SU-DHL-6 (cell line): ENCODE measurements around the gene ARMC10.

Source experiments
- H2AFZ ChIP-seq: fragments of 200-600 bp; sonication (generic); 2 replicates; pipeline ENCODE4 v1.6.1; 2014; ENCODE audit warnings: low read depth, mild to moderate bottlenecking, moderate library complexity, mixed read lengths, antibody characterized with exemption, low read length; ENCODE audit not compliant: severe bottlenecking
- H3F3A ChIP-seq: fragments of 200-600 bp; shearing (Covaris generic); 2 replicates; pipeline ENCODE4 v1.6.0; 2016; ENCODE audit warnings: antibody characterized with exemption, mild to moderate bottlenecking; ENCODE audit not compliant: insufficient read depth
- H3K27ac ChIP-seq: fragments of 200-600 bp; sonication (generic); 2 replicates; pipeline ENCODE4 v1.5.1; 2016; ENCODE audit warnings: low read depth, mild to moderate bottlenecking, low read length, moderate library complexity, mixed read lengths
- H3K27me3 ChIP-seq: fragments of 200-600 bp; sonication (generic), shearing (Covaris generic); 2 replicates; pipeline ENCODE4 v1.6.0; 2014; ENCODE audit warnings: mild to moderate bottlenecking, low read length
- H3K36me3 ChIP-seq: fragments of 200-600 bp; sonication (generic); 2 replicates; pipeline ENCODE4 v1.6.1; 2014; ENCODE audit warnings: mild to moderate bottlenecking, low read length, mixed read lengths
- H3K4me2 ChIP-seq: fragments of 300-600, 200-600 bp; shearing (Covaris generic), sonication (generic); 2 replicates; pipeline ENCODE4 v1.6.0; 2014; ENCODE audit warnings: low read length, low read depth, mild to moderate bottlenecking; ENCODE audit not compliant: poor library complexity, severe bottlenecking
- H3K4me3 ChIP-seq: fragments of 200-600 bp; sonication (generic); 2 replicates; pipeline ENCODE4 v1.5.1; 2014; ENCODE audit warnings: antibody characterized with exemption, low read length, mild to moderate bottlenecking, mixed read lengths; ENCODE audit not compliant: insufficient read depth, poor library complexity, severe bottlenecking
- H3K79me2 ChIP-seq: fragments of 200-600 bp; sonication (generic); 2 replicates; pipeline ENCODE4 v1.6.1; 2014; ENCODE audit warnings: mild to moderate bottlenecking, low read length, moderate library complexity; ENCODE audit not compliant: insufficient read depth
- H3K9ac ChIP-seq: fragments of 200-600 bp; sonication (generic); 2 replicates; pipeline ENCODE4 v1.7.0; 2014; ENCODE audit warnings: mild to moderate bottlenecking, low read length
- H3K9me2 ChIP-seq: fragments of 200-600 bp; sonication (generic); replicated peaks from 2 replicates; pipeline ENCODE4 v1.6.1; 2014; ENCODE audit warnings: low read length; ENCODE audit not compliant: insufficient read depth
- H3K9me3 ChIP-seq: fragments of 200-600 bp; sonication (generic); 2 replicates; pipeline ENCODE4 v1.6.1; 2014; ENCODE audit warnings: low read length, mixed read lengths; ENCODE audit not compliant: insufficient read depth
- H4K20me1 ChIP-seq: fragments of 200-600 bp; sonication (generic); 2 replicates; pipeline ENCODE4 v1.6.1; 2014; ENCODE audit warnings: low read depth, mild to moderate bottlenecking, antibody characterized with exemption, low read length, moderate library complexity, mixed read lengths
- EZH2phosphoT487 ChIP-seq: fragments of 200-600 bp; sonication (generic), shearing (Covaris generic); conservative IDR thresholded peaks from 2 replicates; pipeline ENCODE4 v1.6.1; 2018; ENCODE audit warnings: mild to moderate bottlenecking, antibody characterized with exemption, low read length, moderate library complexity, mixed read lengths
- TF ChIP-seq, protein P1 (sequence below): fragments of 200-600 bp; sonication (generic); IDR thresholded peaks from one replicate; pipeline ENCODE4 v1.5.1; 2017; ENCODE audit warnings: antibody characterized with exemption, mild to moderate bottlenecking, low read length, moderate library complexity; ENCODE audit not compliant: insufficient read depth, poor library complexity, severe bottlenecking

Gene ARMC10

DNA sequence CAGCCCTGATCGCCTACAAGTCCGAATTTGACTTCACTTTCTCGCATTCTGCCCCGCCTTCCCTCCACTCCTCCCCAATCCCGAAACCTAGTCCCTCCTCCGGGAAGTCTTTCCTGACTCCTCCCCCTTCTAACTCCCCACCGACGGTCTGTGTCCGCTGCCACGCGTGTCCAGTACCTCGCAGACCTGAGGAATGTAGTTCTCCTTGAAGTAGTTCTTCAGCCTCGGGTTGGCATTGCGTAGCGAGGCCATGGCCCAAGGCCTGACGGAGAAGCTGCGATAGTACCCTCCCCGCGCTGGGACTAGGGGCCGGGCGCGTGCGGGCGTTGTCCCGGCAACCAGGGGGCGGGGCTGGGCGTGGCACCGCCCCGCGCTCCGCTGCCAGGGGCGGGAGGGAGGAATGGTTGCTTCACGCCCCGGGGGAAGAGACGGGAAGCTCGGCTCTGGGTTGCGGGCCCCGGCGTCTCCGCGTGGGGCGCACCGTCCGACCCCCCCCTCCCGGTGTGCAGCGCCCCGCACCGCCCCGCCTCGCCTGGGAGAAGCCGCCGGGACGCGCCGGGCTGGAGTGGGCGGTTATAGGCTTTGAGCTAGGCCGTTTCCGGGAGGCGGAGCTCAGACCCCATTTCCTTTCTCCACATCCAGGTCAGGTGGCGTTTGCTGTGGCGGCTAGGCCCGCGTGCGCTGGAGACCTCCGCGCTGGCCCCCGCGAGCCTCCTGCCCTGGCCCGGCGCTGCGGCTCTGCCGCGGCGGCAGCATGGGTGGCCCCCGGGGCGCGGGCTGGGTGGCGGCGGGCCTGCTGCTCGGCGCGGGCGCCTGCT, at the start of gene ARMC10, which contains the start of gene FBXL13:
Gene ARMC10, plus strand, starts transcription at position 622 of the 818 bp plus-strand sequence. Its CDS starts 133 bp downstream, at position 755.
Gene FBXL13, minus strand, starts transcription at position 278 of the 818 bp plus-strand sequence.
- Histone ChIP-seq H3K27me3 (no peaks in the 10 kb centered on the region), H3F3A (peaks cover 13% of the 10 kb centered on the region; the same call in 1 of the 2 replicates), H3K9me3 (no peaks in the 10 kb centered on the region), H3K4me2 (peak within 1 kb of the TSS; percentile 70), H2AFZ (peak within 1 kb of the TSS; percentile 65), H3K9ac (peak within 1 kb of the TSS; percentile 71), H3K36me3 (no peaks in the 10 kb centered on the region), H3K27ac (peak within 1 kb of the TSS; percentile 67), H3K4me3 (peak within 1 kb of the TSS; percentile 74), H3K9me2 (no peaks in the 10 kb centered on the region), H4K20me1 (no peaks in the 10 kb centered on the region), H3K79me2 (peaks cover 19% of the 10 kb centered on the region)
- TF ChIP-seq EZH2phosphoT487, result no peak
- TF ChIP-seq, protein P1, sequence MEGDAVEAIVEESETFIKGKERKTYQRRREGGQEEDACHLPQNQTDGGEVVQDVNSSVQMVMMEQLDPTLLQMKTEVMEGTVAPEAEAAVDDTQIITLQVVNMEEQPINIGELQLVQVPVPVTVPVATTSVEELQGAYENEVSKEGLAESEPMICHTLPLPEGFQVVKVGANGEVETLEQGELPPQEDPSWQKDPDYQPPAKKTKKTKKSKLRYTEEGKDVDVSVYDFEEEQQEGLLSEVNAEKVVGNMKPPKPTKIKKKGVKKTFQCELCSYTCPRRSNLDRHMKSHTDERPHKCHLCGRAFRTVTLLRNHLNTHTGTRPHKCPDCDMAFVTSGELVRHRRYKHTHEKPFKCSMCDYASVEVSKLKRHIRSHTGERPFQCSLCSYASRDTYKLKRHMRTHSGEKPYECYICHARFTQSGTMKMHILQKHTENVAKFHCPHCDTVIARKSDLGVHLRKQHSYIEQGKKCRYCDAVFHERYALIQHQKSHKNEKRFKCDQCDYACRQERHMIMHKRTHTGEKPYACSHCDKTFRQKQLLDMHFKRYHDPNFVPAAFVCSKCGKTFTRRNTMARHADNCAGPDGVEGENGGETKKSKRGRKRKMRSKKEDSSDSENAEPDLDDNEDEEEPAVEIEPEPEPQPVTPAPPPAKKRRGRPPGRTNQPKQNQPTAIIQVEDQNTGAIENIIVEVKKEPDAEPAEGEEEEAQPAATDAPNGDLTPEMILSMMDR, result no peak

DNA sequence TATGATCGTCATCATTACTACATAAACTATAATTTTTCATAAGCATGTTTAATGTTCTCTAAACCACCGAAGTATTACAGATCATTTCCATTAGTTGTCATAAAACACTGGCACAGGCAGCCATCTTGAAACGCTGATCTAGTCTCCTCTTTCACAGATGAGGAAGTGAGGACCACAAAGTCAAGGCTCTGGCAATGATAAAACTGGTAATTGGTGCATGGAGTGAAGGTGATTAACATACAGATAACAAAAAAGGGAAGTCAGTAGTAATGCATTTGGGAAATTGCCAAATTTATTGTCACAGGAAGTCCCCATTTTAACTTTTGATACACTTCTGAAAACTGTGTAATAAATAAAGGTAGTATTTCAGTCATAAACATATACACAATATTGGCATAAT, 49.6 kb upstream of the ARMC10 start:
- H3K9me2 ChIP-seq, result no peaks in the 10 kb centered on the region
- H3F3A ChIP-seq, result no peaks in the 10 kb centered on the region
- no peak overlapping the region for H2AFZ ChIP-seq
- H3K27me3 ChIP-seq, result no peaks in the 10 kb centered on the region
- H3K9ac ChIP-seq, result no peak overlapping the region
- H3K27ac ChIP-seq, result no peak overlapping the region
- no peak overlapping the region for H3K4me3 ChIP-seq
- no peaks in the 10 kb centered on the region for H3K36me3 ChIP-seq
- no peaks in the 10 kb centered on the region for H3K79me2 ChIP-seq
- H3K4me2 ChIP-seq, result no peak overlapping the region
- H3K9me3 ChIP-seq, result no peaks in the 10 kb centered on the region
- no peaks in the 10 kb centered on the region for H4K20me1 ChIP-seq
- no peak for TF ChIP-seq EZH2phosphoT487
- TF ChIP-seq, protein P1, result no peak

DNA sequence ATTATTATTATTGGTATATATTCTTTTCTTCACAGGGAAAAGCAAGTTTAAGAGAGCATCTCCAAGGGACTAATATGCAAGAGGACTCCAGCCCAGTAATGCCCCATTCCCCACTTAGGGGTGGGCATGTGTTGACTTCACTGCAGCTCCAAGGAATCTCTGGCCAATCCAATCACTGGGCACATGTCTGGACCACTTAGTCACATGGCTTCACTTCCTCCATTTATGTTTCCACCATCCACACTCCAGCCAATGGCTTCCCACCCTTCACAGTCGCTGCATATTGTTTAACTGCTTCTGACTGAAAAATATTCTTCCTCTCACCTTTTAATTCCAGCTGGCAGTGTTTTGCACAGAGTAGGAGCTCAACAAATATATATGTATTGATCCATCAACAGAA, 43.9 kb upstream of the ARMC10 start:
- Histone ChIP-seq H3K9me3 (no peaks in the 10 kb centered on the region), H3K27me3 (no peaks in the 10 kb centered on the region), H3K36me3 (no peaks in the 10 kb centered on the region), H4K20me1 (no peaks in the 10 kb centered on the region; the same call in 1 of the 2 replicates), H3K79me2 (no peaks in the 10 kb centered on the region), H3K27ac (no peak overlapping the region), H2AFZ (no peak overlapping the region), H3K9me2 (no peaks in the 10 kb centered on the region), H3K4me2 (no peak overlapping the region), H3F3A (no peaks in the 10 kb centered on the region), H3K4me3 (no peak overlapping the region), H3K9ac (no peak overlapping the region)
- TF ChIP-seq, protein P1, result no peak
- TF ChIP-seq EZH2phosphoT487, result no peak
